MCF 10A (cell line): ENCODE measurements around the gene PPIH. TPM values are rescaled to one million over a fixed set of nuclear protein-coding genes. Genes with fewer than 3 reads are reported as not detected.

ENCODE experiments used
- BruUV-seq: library from RNA; stranded (reverse); fragments of 400-500 nt; replicated peaks from 2 replicates; lab custom pipeline; 2021; lab: Mats Ljungman, UMichigan
- CTCF ChIA-PET: fragments of 300-600 bp; sonication (Branson Sonifier 250); formaldehyde crosslinking; extraction: SDS; loops from one replicate; lab custom pipeline; 2021; ENCODE audit warnings: antibody characterized with exemption, inconsistent platforms; lab: Yijun Ruan, JAX
- POLR2A ChIA-PET: fragments of 300-600, 350-650 bp; sonication (Branson Sonifier 250); formaldehyde crosslinking; extraction: SDS; loops from one replicate; lab custom pipeline; 2020; ENCODE audit warnings: antibody characterized with exemption, inconsistent platforms; lab: Yijun Ruan, JAX
- DNase-seq: peaks from one replicate; pipeline ENCODE4 v3.0.0-alpha.2; 2018; ENCODE audit not compliant: unreplicated experiment
- H3K27ac Mint-ChIP-seq: one replicate; pipeline ENCODE4 v1.8.0; 2022; ENCODE audit warnings: mild to moderate bottlenecking, low read depth, mixed read lengths; ENCODE audit not compliant: unreplicated experiment
- H3K27me3 Mint-ChIP-seq: one replicate; pipeline ENCODE4 v1.8.0; 2022; ENCODE audit warnings: mixed read lengths; ENCODE audit not compliant: insufficient read depth, unreplicated experiment
- H3K36me3 Mint-ChIP-seq: one replicate; pipeline ENCODE4 v1.8.0; 2022; ENCODE audit warnings: mild to moderate bottlenecking, moderate library complexity, mixed read lengths; ENCODE audit not compliant: insufficient read depth, unreplicated experiment
- H3K4me1 Mint-ChIP-seq: one replicate; pipeline ENCODE4 v1.8.0; 2022; ENCODE audit warnings: mixed read lengths; ENCODE audit not compliant: insufficient read depth, unreplicated experiment
- H3K4me3 Mint-ChIP-seq: one replicate; pipeline ENCODE4 v1.8.0; 2022; ENCODE audit warnings: mild to moderate bottlenecking, moderate library complexity, mixed read lengths; ENCODE audit not compliant: unreplicated experiment
- H3K9me3 Mint-ChIP-seq: one replicate; pipeline ENCODE4 v1.8.0; 2022; ENCODE audit warnings: mixed read lengths; ENCODE audit not compliant: unreplicated experiment
- CTCF ChIP-seq: fragments of 200-600 bp; IDR thresholded peaks from one replicate; pipeline ENCODE4 v1.8.0; 2022; ENCODE audit warnings: antibody characterized with exemption, mild to moderate bottlenecking; ENCODE audit not compliant: unreplicated experiment
- intact Hi-C: fragments of 100-400 bp; cut with micrococcal nuclease; formaldehyde crosslinking; loops from 2 replicates; pipeline ENCODE4 v1.14.1; 2022
- total RNA-seq: library from RNA; stranded (reverse); gene quantifications from 2 replicates; pipeline ENCODE4 v1.2.3, GENCODE V29; 2022

The PPIH gene
- total RNA-seq, 1 experiment from 2014 or later = 55.9 TPM

DNA sequence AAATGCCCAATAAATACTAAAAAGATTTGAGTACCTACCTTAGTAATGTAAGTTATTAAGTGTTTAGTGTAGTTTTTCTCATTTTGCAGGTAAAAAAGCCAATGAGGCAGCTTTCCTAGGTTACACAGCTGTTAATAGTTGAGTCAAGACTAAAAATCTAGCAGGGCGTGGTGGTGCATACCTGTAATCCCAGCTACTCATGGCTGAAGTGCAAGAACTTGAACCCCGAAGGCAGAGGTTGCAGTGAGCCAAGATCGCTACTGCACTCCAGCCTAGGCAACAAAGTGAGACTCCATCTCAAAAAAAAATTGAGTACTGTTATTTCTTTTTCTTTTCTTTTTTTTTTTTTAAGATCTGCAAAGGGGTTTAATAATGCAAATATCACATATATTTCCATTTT is 31.7 kb downstream of the PPIH start:
- TF ChIP-seq CTCF = no peak
- Mint-ChIP-seq H3K4me1 (peaks cover 43% of the 10 kb centered on the region), H3K9me3 (no peaks in the 10 kb centered on the region), H3K27ac (no peak overlapping the region), H3K4me3 (no peak overlapping the region), H3K27me3 (no peaks in the 10 kb centered on the region), H3K36me3 (peaks cover 60% of the 10 kb centered on the region)
- peak; percentile 30 for DNase-seq
- ChIA-PET POLR2A (interaction anchor here (1.3 to 6.8 kb wide), 4 partner anchors 8 to 76 kb away, joined by 3 to 78 read pairs (median 6); partner anchors contain the start of gene YBX1), CTCF (interaction anchor here (0.9 to 1.8 kb wide), 2 partner anchors 16 to 32 kb away, joined by 4 to 5 read pairs; partner anchors contain the start of gene PPIH)
- intact Hi-C loops = loop anchor here (10.0 kb wide), 1 partner anchor 1195 kb away; no protein-coding TSS in a partner anchor
- no TSS peak for BruUV-seq

DNA sequence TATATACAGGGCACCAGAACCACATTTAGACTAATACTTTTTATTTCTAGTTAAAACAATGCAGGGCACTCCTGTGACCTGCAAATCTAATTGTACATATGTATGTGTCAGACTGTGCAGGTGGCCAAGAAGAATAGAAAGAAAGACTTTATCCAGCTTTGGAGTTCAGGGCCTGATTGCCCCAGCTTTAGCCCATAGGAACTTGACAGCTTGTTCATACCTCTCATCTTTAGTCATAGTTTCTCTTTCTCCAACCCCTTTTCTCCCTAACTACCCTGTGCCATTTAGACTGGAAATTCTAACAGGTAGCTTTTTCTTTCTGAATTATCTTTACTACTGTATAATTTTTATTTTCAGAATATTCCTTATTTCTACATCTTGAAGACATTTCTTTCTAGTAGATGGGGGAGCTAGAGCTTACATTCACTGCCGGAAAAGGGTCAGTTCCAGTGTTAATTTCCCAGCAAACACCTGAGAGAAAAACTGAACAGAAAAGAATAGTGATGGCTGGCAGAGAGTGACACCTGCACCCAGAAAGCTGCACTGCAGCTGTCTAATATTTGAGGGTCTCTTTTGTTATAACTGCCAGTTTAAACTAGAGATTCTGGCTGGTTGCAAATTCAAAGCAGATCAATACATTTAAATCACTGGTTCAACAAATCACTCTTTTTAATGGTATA is 32.4 kb downstream of the PPIH start:
- Mint-ChIP-seq H3K27ac (peak overlapping the region; percentile 61), H3K27me3 (no peaks in the 10 kb centered on the region), H3K36me3 (peaks cover 60% of the 10 kb centered on the region), H3K4me3 (no peak overlapping the region), H3K9me3 (no peaks in the 10 kb centered on the region), H3K4me1 (peaks cover 37% of the 10 kb centered on the region)
- BruUV-seq = no TSS peak
- POLR2A ChIA-PET = interaction anchor here (0.8 to 6.8 kb wide), 5 partner anchors 9 to 77 kb away, joined by 3 to 78 read pairs (median 4); partner anchors contain the start of gene YBX1
- CTCF ChIA-PET = interaction anchor here (0.6 to 1.6 kb wide), 5 partner anchors 9 to 1215 kb away, joined by 3 to 7 read pairs (median 4); partner anchors contain the start of gene YBX1
- peak; percentile 23 for DNase-seq
- TF ChIP-seq CTCF = no peak
- intact Hi-C loops = no loop called here

DNA sequence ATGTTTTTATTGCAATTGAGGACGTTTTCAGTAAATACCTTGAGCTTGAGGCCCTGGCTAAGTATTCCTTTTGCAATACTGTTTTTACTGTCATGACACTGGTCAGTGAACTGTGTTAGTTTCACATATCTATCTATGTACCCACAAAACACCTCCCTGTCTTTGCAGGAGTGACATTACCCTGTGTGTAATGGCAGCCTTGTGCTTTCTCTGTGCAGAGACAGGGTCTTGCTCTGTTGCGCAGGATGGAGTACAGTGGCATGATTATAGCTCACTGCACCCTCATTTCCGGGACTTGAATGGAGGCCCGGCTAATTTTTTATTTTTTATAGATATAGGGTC is 32.9 kb downstream of the PPIH start:
- intact Hi-C loops = no loop called here
- ChIA-PET CTCF (interaction anchor here (0.5 to 1.6 kb wide), 8 partner anchors 9 to 355 kb away, joined by 3 to 7 read pairs (median 4); partner anchors contain the start of gene YBX1), POLR2A (interaction anchor here (0.8 to 6.8 kb wide), 3 partner anchors 10 to 77 kb away, joined by 3 to 78 read pairs (median 4); partner anchors contain the start of gene YBX1)
- no peak for TF ChIP-seq CTCF
- no peaks in the 10 kb centered on the region for H3K27me3 Mint-ChIP-seq
- BruUV-seq = no TSS peak
- no peaks in the 10 kb centered on the region for H3K9me3 Mint-ChIP-seq
- H3K36me3 Mint-ChIP-seq = peaks cover 62% of the 10 kb centered on the region
- peaks cover 36% of the 10 kb centered on the region for H3K4me1 Mint-ChIP-seq
- no peak for DNase-seq
- H3K4me3 Mint-ChIP-seq = no peak overlapping the region
- H3K27ac Mint-ChIP-seq = no peak overlapping the region

- CTCF ChIA-PET = interaction anchor here (0.5 to 1.7 kb wide), 8 partner anchors 8 to 463 kb away, joined by 3 to 7 read pairs (median 4); no protein-coding TSS in a partner anchor
- BruUV-seq = no TSS peak
- peak overlapping the region; percentile 65 for H3K27ac Mint-ChIP-seq
- POLR2A ChIA-PET = interaction anchor here (0.6 to 6.8 kb wide), 6 partner anchors 10 to 259 kb away, joined by 3 to 78 read pairs (median 3); partner anchors contain the start of genes YBX1 and ZNF691
- intact Hi-C loops = no loop called here
- no peak for TF ChIP-seq CTCF
- H3K4me3 Mint-ChIP-seq = no peak overlapping the region
- H3K4me1 Mint-ChIP-seq = peaks cover 35% of the 10 kb centered on the region
- no peaks in the 10 kb centered on the region for H3K27me3 Mint-ChIP-seq
- H3K9me3 Mint-ChIP-seq = no peaks in the 10 kb centered on the region
- no peak for DNase-seq
- peaks cover 64% of the 10 kb centered on the region for H3K36me3 Mint-ChIP-seq
Observed at GRCh38 chr1:42692461-42692860, 34.2 kb downstream of the PPIH start.
